Endodermal cell (in vitro differentiated cells): ENCODE data around the gene PALLD. TPM values are rescaled to one million over a fixed set of nuclear protein-coding genes. Genes with fewer than 3 reads are reported as not detected.

Experiments
- DNase-seq: peaks from one replicate; pipeline ENCODE4 v3.0.0-alpha.2; 2017
- H3K27ac ChIP-seq: 2 replicates; pipeline ENCODE4 v1.5.1; 2013; ENCODE audit warnings: mild to moderate bottlenecking, low read depth, low read length, moderate library complexity
- H3K27me3 ChIP-seq: 2 replicates; pipeline ENCODE4 v1.6.1; 2013; ENCODE audit warnings: mild to moderate bottlenecking, low read length, moderate library complexity; ENCODE audit not compliant: insufficient read depth, control insufficient read depth, poor library complexity, severe bottlenecking
- H3K36me3 ChIP-seq: 2 replicates; pipeline ENCODE4 v1.7.0; 2013; ENCODE audit warnings: mild to moderate bottlenecking, low read length, moderate library complexity; ENCODE audit not compliant: control insufficient read depth, insufficient read depth
- H3K4me1 ChIP-seq: one replicate; pipeline ENCODE4 v1.7.0; 2013; ENCODE audit warnings: low read length; ENCODE audit not compliant: control insufficient read depth, insufficient read depth
- H3K4me3 ChIP-seq: 2 replicates; pipeline ENCODE4 v1.5.1; 2013; ENCODE audit warnings: mild to moderate bottlenecking, low read length, moderate library complexity
- H3K9ac ChIP-seq: 2 replicates; pipeline ENCODE4 v1.6.1; 2013; ENCODE audit warnings: mild to moderate bottlenecking, low read length, moderate library complexity; ENCODE audit not compliant: poor library complexity, severe bottlenecking; ENCODE audit errors: extremely low read depth
- H3K9me3 ChIP-seq: 2 replicates; pipeline ENCODE4 v1.6.1; 2013; ENCODE audit warnings: mild to moderate bottlenecking, low read length, moderate library complexity; ENCODE audit not compliant: control insufficient read depth
- H3K27ac Mint-ChIP-seq: 2 replicates; pipeline ENCODE4 v1.8.0; 2020; ENCODE audit warnings: mixed read lengths
- H3K27me3 Mint-ChIP-seq: 2 replicates; pipeline ENCODE4 v1.8.0; 2021; ENCODE audit warnings: mild to moderate bottlenecking, mixed read lengths; ENCODE audit not compliant: insufficient read depth
- H3K36me3 Mint-ChIP-seq: 2 replicates; pipeline ENCODE4 v1.8.0; 2020; ENCODE audit warnings: low read depth, mixed read lengths
- H3K4me1 Mint-ChIP-seq: 2 replicates; pipeline ENCODE4 v1.8.0; 2020; ENCODE audit warnings: mixed read lengths
- H3K4me3 Mint-ChIP-seq: 2 replicates; pipeline ENCODE4 v1.8.0; 2020; ENCODE audit warnings: mild to moderate bottlenecking, moderate library complexity, mixed read lengths
- H3K9me3 Mint-ChIP-seq: 2 replicates; pipeline ENCODE4 v1.8.0; 2020; ENCODE audit warnings: mild to moderate bottlenecking, mixed read lengths
- CTCF ChIP-seq: fragments of 200-600 bp; sonication (generic); conservative IDR thresholded peaks from 2 replicates; pipeline ENCODE4 v1.5.0; 2021; ENCODE audit warnings: antibody characterized with exemption, mild to moderate bottlenecking
- WGBS, 2 experiments: methylation state at CpG; one replicate each; pipeline versions ENCODE4 v1.1.5 to v1.1.7; 2013; ENCODE audit warnings: missing lambda C conversion rate in 2 of 2, mixed read lengths in 1 of 2; ENCODE audit not compliant: insufficient coverage in 1 of 2, insufficient read length in 1 of 2; 5-methylcytosine and 5-hydroxymethylcytosine counted together
- total RNA-seq, 2 donors: library from RNA; stranded (reverse); fragmentation: NEBNext Ultra II Directional in 1 of 2; extraction: Animal tissue kit (Norgen Biotek cat#: 25700) in 1 of 2; gene quantifications; 2 replicates in 1 of 2; 3 replicates in 1 of 2; pipeline ENCODE4 v1.2.1, GENCODE V29; 2021

Gene PALLD
- total RNA-seq, 2 donors from 2014 or later, result 51.8 to 86.7 TPM

GRCh38 chr4:168815379-168816345 is 318.8 kb downstream of the PALLD start:
- H3K9me3 ChIP-seq, result no peaks in the 10 kb centered on the region
- TF ChIP-seq CTCF, result no peak
- H3K4me1 ChIP-seq, result peaks cover 13% of the 10 kb centered on the region
- WGBS, 2 experiments, result 69 to 86% methylated on average over 12 of the region's 13 CpGs
- H3K27ac Mint-ChIP-seq, result no peak overlapping the region
- H3K9me3 Mint-ChIP-seq, result no peaks in the 10 kb centered on the region
- peaks cover 38% of the 10 kb centered on the region for H3K4me1 Mint-ChIP-seq
- H3K9ac ChIP-seq, result no peak overlapping the region
- peaks cover 2% of the 10 kb centered on the region for H3K27me3 Mint-ChIP-seq
- no peak overlapping the region for H3K4me3 ChIP-seq
- no peak overlapping the region for H3K4me3 Mint-ChIP-seq
- H3K36me3 ChIP-seq, result no peaks in the 10 kb centered on the region
- H3K27ac ChIP-seq, result peak overlapping the region; percentile 67
- DNase-seq, result no peak
- H3K27me3 ChIP-seq, result no peaks in the 10 kb centered on the region
- no peaks in the 10 kb centered on the region for H3K36me3 Mint-ChIP-seq

- H3K27ac ChIP-seq, result no peak overlapping the region
- no peak overlapping the region for H3K9ac ChIP-seq
- H3K27ac Mint-ChIP-seq, result no peak overlapping the region
These were observed 320.5 kb downstream of the PALLD start for GRCh38 chr4:168817370-168817769.

GRCh38 chr4:168822481-168822880 is 325.6 kb downstream of the PALLD start:
- Mint-ChIP-seq H3K9me3 (no peaks in the 10 kb centered on the region), H3K27ac (no peak overlapping the region), H3K4me3 (no peak overlapping the region), H3K27me3 (no peaks in the 10 kb centered on the region), H3K36me3 (no peaks in the 10 kb centered on the region), H3K4me1 (peaks cover 17% of the 10 kb centered on the region)
- H3K27me3 ChIP-seq, result no peaks in the 10 kb centered on the region
- WGBS, 2 experiments, result 92% methylated on average over 5 of the region's 5 CpGs
- no peaks in the 10 kb centered on the region for H3K9me3 ChIP-seq
- H3K9ac ChIP-seq, result no peak overlapping the region
- H3K36me3 ChIP-seq, result no peaks in the 10 kb centered on the region
- no peak overlapping the region for H3K27ac ChIP-seq
- no peak overlapping the region for H3K4me3 ChIP-seq
- H3K4me1 ChIP-seq, result no peaks in the 10 kb centered on the region
- no peak for TF ChIP-seq CTCF
- no peak for DNase-seq

More at GRCh38 chr4:168817370-168817769, 320.5 kb downstream of the PALLD start:
- no peaks in the 10 kb centered on the region for H3K27me3 ChIP-seq
- peaks cover 38% of the 10 kb centered on the region for H3K4me1 Mint-ChIP-seq
- DNase-seq, result no peak
- TF ChIP-seq CTCF, result no peak
- no peaks in the 10 kb centered on the region for H3K36me3 ChIP-seq
- H3K4me3 Mint-ChIP-seq, result no peak overlapping the region
- no peak overlapping the region for H3K4me3 ChIP-seq
- H3K27me3 Mint-ChIP-seq, result peaks cover 2% of the 10 kb centered on the region
- peaks cover 7% of the 10 kb centered on the region for H3K4me1 ChIP-seq
- H3K36me3 Mint-ChIP-seq, result no peaks in the 10 kb centered on the region
- no peaks in the 10 kb centered on the region for H3K9me3 ChIP-seq
- H3K9me3 Mint-ChIP-seq, result no peaks in the 10 kb centered on the region
- 97 to 100% methylated on average over 1 to 2 of the region's 2 CpGs for WGBS, 2 experiments
